HG02885 (cell line): ENCODE measurements around the gene ZFYVE21.

Source experiments
- ATAC-seq: cut with Tn5 transposase; IDR thresholded peaks from one replicate; pipeline ENCODE4 v1.9.1; 2021; ENCODE audit warnings: mild to moderate bottlenecking; ENCODE audit not compliant: unreplicated experiment, poor library complexity

The ZFYVE21 gene

DNA sequence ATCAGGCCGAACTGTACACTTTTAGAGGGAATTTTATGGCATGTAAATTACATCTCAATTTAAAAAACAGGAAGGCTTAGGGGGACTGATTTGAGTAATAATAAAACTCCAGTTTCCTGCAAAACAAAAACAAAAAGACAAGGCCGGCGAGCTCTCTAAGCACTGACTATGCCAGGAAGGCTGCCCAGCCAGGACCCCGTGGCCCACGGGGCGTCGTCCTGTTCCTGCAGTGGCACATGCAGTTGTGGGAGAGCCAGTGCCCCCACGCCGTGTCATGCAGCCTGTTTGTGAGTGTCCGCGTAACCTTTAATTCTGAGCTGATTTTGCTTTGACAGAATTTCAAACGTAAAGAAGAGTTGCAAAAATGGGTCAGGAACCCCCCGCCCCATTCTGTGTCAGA is 10.9 kb upstream of the ZFYVE21 start:
- no peak for ATAC-seq

- ATAC-seq, result no peak
Measured at GRCh38 chr14:103705118-103705503, 10.5 kb upstream of the ZFYVE21 start.

GRCh38 chr14:103705504-103706284 is 9.9 kb upstream of the ZFYVE21 start:
- no peak for ATAC-seq

DNA sequence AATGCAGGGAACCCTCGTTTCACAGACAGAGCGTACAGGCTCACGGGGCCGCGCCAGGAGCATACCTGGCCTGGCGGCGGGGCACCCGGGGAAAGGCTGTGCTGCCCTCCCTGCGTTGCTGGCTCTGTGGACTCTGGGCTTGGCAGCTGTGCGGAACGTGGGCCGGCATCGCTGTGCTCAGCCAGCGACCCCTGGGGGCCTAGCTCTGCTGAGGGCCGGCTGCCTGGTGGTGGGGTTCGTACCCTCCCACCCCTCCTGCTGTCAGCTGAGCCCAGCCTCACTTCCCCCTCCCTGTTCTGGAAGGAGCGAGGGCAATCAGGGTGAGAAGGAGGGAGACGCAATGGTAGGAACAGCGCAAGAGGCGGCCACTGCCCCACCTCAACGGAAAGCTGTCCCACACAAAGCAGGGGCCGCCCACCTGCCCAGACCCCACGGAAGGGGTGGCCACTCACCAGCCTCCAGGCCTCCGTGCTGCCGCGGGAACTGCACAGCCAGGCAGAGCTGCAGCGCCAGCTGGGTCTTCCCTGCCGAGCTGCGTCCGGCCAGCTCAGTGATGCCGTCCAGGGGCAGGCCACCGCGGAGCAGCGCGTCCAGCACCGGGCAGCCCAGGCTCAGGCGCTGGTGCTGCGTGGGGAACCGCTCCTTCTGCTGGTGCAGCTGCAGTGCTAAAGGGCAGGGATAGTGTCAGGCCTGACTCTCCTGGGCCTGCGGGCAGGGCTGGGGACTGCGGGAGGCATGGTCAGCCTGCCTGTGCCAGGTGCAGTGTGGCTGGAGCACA is 8.9 kb upstream of the ZFYVE21 start:
- ATAC-seq, result no peak

- no peak for ATAC-seq
Measured at GRCh38 chr14:103707329-103708263, 8.0 kb upstream of the ZFYVE21 start.

GRCh38 chr14:103708750-103709187 is 6.8 kb upstream of the ZFYVE21 start:
- ATAC-seq, result no peak

DNA sequence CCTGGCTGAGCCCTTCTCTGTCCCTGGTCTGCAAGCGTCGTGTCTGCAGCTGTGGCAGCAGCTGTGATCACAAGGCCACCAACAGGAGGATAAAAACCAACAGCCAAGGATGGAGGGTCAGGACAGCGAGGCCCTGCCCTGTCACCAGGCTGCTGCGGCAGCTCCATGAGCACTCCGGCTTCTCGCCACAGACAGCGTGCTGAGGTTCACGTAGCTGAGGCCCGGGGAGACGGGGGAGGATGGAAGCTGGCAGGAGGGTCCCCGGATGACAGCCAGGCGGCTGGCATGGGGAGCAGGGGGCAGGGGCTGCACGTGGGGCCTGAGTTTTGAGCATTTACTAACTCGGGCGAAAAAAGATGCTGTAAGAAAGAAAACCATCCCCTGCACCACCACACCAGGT is 5.8 kb upstream of the ZFYVE21 start:
- no peak for ATAC-seq

- no peak for ATAC-seq
Measured at GRCh38 chr14:103710771-103711377, 4.7 kb upstream of the ZFYVE21 start.

GRCh38 chr14:103711516-103712431 is 3.8 kb upstream of the ZFYVE21 start:
- no peak for ATAC-seq

GRCh38 chr14:103712633-103713247 is 2.9 kb upstream of the ZFYVE21 start:
- ATAC-seq, result no peak

GRCh38 chr14:103713304-103714062 is 2.1 kb upstream of the ZFYVE21 start:
- ATAC-seq, result no peak

- ATAC-seq, result no peak
Measured at GRCh38 chr14:103714063-103714724, 1.4 kb upstream of the ZFYVE21 start.

DNA sequence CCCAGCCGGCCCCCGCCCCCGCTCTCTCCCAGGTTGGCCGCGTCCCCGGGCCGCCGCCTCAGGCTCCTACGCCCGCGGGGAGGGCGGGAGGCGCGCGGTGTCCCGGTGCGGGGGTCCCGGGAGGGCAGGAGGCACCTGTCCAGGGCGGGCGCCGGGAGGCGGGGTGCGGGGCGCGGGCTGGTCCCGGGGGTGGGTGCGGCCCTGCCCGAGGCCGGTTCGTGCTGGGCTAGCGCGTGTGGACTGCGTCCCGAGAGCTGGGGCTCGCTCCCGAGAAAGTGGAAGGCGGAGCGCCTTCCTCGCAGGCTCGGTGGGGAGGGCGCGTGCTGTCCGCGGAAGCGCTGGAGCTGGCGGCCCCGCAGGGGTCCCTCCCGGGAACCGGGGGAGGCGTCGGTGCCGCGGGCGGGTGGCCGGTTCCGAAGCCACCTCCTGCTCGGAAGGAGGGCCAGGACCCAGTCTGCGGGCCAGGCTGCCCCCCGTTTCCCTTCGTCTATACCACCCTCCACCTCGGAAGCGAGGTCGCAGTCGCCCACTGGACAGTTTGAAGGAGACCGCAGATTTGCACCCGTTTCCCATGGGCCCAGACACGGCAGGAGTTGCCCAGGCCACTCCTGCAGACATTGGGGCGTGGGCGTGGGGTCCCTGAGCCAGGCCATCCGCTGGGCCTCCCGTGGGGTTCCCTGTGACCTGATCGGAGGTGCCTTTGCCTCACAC is 636 bp downstream of the ZFYVE21 start:
- peak; percentile 3 for ATAC-seq

GRCh38 chr14:103716899-103717411 is 1.3 kb downstream of the ZFYVE21 start:
- no peak for ATAC-seq

GRCh38 chr14:103718572-103718971 is 3.0 kb downstream of the ZFYVE21 start:
- no peak for ATAC-seq

DNA sequence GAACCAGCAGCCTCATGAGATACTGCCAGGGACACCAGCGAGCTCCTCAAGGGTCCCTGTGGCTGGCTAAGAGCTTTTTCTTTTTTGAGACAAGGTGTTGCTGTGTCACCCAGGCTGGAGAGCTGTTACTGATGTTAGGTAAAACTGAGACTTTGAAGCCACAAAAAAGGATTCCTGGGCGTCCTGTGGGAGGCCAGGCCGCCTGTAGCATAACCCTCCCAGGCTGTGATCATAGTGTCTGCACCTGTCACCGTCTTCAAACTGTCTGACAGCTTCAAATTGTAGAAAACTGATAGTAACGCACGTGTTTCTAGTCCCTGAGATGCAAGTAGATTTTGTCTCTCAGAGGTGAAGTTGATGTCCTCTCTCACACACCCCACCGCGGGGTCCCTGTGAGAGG is 4.1 kb downstream of the ZFYVE21 start:
- no peak for ATAC-seq
